CD1c-positive myeloid dendritic cell (primary cell): ENCODE measurements around the gene PIGV.
"Not testable (repeated sequence)": the region's sequence is repeated elsewhere in the genome, so short reads cannot be mapped to it uniquely, and the experiment has no call there.

Experiments
- DNase-seq: peaks from one replicate; pipeline ENCODE4 v3.0.0-alpha.2; 2016; ENCODE audit errors: extremely low spot score

PIGV gene

DNA sequence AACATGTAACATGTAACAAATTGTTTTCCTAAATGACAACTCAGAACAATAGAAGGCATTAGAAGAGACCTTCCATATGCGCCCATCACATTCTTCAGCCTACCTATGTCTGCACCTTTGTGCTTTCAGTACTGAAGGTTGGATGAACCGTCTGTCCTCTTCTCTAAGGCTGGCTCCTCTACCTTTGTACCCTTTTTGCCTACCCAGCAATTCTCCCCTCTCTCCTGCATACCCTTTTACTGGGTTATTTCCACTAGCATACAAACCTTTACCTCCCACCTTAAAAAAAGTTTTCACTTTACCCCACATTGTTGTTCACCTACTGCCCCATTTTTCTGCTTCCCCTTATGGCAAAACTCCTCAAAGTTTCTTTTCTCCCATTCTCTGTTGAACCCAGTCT, 5.2 kb downstream of the PIGV start:
- DNase-seq, result no peak

DNA sequence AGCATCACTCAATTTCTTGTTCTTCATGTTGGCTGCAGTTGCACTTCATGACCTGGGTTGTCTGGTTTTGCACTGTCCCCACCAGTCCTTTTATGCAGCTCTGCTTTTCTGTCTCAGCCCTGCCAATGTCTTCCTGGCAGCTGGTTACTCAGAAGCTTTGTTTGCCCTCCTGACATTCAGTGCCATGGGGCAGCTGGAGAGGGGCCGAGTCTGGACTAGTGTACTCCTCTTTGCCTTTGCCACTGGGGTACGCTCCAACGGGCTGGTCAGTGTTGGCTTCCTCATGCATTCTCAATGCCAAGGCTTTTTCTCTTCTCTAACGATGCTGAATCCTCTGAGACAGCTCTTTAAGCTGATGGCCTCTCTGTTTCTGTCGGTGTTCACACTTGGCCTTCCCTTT, 6.6 kb downstream of the PIGV start:
- DNase-seq, result no peak

DNA sequence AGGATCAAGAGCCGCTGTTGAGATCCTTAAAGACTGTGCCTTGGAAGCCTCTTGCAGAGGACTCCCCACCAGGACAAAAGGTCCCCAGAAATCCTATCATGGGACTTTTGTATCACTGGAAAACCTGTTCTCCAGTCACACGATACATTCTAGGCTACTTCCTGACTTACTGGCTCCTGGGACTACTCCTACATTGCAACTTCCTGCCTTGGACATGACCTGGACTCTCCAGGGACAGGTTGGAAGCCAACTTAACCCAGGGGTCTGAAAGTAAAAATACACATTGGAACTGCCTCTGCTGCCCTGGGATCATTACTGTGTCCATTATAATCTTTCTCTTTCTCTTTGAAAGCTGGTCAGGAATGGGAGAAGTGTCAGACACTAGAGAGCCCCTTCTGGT, 9.9 kb downstream of the PIGV start:
- no peak for DNase-seq

DNA sequence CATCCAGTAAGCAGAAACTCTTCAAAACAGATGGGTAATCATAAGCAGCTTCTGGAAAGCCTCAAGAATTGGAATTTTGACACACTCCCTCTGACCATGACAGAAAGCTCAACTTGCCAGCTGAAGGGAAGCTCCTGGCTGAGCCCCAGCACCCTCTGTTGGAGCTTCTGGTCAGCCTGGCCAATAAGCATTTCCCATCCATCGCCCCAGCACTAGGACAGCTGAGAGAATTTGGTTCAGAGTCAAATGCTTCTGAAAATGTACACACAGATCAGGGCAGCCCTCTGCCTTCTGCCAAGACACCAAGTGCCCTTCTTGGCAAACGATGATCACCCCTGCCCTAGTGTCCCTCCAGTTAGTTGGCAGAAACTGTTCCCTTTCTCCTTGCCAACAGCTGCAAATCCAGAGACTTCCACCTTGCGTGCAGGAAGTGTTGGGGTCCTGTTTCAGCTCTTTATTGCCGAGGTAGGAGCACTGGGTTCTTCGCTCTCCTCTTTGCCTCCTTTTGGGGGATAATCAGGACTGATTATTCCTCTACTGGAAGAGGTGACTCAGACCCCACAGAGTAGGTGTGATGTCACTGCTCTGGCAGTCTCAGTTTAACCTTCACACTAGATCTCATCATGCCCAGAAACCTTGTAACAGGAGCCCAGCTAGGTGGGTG, 11.9 kb downstream of the PIGV start:
- no peak for DNase-seq

DNA sequence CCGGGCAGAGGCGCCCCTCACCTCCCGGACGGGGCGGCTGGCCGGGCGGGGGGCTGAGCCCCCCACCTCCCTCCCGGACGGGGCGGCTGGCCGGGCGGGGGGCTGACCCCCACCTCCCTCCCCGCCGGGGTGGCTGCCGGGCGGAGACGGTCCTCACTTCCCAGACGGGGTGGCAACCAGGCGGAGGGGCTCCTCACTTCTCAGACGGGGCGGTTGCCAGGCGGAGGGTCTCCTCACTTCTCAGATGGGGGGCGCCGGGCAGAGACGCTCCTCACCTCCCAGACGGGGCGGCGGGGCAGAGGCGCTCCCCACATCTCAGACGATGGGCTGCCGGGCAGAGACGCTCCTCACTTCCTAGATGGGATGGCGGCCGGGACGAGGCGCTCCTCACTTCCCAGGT, 16.2 kb downstream of the PIGV start:
- not testable (repeated sequence) for DNase-seq

DNA sequence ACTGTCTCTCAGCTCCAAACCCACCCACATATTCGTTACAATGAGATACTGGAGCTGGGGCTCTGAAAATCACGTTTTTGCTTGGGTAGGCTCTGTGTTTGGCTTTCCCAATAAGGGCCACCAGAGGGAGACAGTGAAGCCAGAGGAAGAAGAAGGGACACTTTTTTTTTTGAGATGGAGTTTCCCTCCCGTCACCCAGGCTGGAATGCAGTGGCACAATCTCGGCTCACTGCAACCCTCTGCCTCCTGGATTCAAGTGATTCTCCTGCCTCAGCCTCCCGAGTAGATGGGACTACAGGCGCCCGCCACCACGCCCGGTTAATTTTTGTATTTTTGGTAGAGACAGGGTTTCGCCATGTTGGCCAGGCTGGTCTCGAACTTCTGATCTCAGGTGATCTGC, 22.4 kb downstream of the PIGV start:
- peak; percentile 87 for DNase-seq

DNA sequence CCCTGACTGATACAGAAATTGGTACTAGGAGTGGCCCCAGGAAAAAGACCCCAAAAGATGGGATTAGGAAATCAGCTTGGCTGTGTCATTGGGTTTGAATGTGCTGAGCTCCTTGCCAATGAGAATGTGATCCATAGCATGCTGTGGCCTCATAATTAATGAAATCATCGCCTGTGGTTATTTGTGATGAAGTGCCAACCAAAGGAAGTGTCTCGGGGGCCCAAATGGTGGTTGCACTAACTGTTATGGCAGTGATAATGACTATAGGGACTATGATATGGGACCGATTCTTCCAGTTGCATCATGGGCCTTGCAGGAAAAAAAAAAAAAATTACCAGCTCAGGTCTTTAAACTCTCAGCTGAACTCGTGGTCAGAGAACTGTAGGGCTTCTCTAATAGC, 23.3 kb downstream of the PIGV start:
- DNase-seq, result no peak

DNA sequence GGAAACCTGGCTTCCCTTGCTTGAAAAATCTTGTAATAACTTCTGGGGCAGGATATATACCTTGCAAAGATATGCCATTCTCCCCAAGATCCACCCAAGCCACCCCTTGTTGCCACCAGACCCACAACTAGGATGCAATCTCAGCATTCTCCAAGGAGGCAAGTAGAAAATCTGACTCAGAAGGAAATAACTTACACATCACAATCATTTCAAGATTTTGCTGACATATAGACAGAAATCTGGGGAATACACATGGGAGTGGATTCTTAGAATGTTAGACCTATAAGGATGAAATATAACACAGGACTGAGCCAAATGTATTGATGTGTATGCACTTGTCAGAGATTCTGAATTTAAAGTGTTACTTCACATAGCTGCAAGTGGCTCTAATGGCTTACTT, 24.0 kb downstream of the PIGV start:
- no peak for DNase-seq

DNA sequence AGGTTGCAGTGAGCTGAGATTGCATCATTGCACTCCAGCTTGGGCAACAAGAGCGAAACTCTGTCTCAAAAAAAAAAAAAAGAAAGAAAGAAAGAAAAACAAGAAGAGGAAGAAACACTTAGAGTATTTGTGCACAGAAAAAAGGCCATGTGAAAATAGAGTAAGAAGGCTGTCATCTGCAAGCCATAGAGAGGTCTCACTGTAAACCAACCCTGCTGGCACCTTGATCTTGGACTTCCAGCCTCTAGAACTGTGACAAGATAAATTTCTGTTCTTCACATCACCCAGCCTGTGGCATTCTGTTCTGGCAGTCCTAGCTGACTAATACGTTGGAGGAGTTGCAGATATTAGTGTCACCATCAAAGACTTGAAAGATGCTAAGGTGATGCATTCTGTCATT, 26.6 kb downstream of the PIGV start:
- no peak for DNase-seq

DNA sequence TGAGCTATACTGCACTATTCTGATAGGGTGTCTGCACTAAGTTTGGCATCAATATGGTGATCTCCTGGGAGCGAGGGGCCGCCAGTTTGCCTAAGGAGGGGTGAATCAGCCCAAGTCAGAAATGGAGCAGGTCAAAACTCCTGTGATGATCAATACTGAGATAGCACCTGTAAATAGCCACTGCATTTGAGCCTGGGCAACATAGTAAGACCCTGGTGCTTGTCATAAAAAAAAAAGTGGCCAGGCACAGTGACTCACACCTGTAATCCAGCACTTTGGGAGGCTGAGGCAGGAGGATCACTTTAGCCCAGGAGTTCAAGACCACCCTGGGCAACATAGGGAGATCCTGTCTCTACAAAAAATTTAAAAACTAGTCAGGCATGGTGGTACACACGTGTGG, 27.1 kb downstream of the PIGV start:
- DNase-seq, result no peak

DNA sequence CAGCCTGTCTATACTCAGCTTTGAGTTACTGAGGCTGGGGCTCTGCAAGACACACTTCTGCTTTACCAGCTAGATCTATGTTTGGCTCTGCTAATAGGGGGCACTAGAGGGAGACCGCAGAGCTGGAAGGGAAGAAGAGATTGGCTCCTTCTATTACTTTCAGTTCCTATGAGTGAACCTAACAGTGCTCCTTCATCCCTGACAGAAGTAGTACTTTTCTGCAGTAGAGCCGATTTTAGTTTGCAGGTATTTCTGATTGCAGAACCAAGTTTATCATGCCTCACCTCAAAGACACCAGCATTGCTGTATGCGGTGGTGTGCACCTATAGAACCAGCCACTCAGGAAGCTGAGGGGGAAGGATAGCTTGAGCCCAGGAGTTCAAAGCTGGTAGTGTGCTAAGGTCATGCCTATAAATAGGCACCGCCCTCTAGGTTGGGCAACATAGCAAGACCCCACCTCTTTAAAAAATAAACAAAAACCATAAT, 33.1 kb downstream of the PIGV start:
- DNase-seq, result peak; percentile 86

DNA sequence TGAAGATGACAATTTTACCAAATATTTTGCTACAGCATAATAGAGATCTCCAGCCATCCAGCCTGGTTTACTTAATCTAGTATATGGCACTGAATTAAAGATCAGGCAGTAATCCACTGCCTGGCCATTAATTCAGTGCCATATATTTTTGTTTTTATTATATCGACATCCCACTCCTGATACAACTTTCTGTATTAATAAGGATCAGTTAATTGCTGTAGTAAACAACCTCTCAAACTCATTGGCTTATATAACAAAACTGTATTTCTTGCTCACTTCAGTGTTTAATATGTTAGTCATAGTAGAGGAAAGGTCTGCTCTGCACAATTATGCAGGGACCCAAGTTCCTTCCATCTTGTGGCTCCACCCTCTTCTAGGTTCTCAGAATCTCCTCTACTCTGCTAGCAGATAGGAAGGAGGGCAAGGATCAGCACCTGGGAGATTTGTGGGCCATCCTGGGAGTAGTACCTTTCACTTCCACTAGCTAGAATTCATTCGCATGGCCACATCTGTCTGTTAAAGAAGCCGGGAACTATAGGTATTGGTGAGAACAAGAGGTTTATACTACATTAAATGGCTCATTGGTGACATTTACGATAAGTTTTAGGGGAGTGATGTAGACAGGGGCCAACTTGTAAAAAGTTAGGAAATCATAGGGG, 35.1 kb downstream of the PIGV start:
- DNase-seq, result no peak

DNA sequence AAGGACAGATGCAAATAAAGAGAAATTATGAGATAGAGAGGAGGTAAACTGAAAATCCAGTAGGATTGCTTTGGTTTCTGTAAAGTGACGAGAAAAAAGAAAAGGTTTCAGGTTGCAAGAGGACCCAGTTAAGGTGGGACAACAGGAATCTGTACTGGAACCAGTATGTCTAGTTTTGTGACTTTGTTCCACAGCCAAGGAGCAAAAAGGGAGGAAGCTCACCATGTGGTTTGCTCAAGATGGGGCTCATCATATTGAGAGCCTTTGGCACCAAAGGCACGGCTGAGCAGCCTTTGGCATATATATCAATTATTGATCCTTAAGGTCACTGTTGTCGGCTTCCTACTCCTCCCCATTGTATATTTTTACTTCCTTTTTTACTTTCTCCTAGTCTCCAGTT, 37.0 kb downstream of the PIGV start:
- no peak for DNase-seq

DNA sequence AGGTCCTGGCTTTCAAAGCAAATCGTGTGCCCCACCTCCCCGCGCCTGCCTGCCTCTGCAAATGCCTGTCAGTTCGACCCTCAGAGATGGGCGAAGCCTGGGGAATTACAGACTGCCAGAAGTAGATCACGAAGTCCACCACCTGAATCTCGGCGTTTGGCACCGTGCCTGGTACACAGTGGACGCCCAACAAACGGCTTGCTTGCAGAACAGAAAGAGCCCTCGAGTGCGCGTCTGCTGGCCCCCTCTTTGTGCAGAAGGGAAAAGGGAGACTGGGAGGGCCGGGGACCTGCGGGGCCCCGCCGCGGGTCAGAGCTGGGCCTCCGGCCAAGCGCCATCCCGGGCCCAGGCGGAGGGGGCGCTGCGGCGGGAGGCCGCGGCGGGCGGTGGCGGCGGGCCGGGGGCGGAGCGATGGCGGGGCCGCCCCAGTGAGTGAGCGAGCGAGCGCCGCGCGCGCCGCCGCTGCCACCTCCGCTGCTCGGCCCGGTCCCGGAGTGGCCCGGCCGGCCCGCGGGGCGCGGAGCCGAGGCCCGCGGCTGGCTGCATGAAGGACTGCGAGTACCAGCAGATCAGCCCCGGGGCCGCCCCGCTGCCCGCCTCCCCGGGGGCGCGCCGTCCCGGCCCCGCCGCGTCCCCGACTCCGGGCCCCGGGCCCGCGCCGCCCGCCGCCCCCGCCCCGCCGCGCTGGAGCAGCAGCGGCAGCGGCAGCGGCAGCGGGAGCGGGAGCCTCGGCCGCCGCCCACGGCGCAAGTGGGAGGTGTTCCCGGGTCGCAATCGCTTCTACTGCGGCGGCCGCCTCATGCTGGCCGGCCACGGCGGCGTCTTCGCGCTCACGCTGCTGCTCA, 38.7 kb downstream of the PIGV start, which contains the start of gene ZDHHC18:
TSS of gene ZDHHC18 (plus strand) at position 428 of the 845 bp plus-strand sequence. CDS start at position 545, 117 bp downstream.
- DNase-seq, result peak; percentile 86

DNA sequence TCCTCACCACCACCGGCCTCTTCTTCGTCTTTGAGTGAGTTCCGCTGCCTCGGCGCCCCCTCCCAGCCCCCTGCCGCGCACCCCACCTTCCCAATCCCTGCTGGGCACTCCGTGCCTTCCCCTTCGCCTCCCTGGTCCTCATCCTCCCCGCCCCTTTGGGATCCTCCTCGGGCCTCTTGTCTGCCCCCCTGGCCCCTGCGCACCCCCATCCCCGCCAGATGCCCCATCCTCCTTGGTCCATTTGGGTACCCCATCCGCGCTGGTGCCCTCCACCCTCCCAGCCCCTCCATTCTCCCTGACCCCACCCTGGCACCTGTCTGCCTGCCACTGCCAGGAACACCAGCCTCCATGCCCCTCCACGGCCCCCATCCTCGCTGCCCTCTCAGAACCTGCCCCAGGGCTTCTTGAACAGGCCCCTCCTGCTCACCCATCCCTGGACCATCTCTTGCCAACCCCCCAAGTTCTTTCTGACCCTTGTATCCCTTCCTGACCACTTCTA, 39.4 kb downstream of the PIGV start:
- no peak for DNase-seq

DNA sequence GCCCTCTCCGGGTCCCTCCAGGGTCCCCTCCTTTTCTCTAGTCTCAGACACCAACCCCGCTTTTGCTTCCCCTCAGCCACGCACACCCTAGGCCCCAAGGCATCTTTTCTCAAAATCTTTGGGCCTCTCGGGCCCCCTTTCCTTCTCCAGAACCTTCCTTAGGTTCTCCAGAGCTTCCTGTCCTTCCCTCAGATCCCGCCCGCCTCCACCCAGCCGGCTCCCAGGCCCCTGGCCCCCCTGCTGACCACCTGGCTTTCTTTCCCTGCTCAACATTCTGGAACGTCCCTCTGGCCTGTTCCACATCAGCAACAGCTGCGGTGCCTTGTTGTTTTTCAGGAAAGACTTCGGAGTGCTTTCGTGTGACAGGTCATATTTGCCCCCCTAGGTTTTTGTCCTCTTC, 39.9 kb downstream of the PIGV start:
- DNase-seq, result no peak

DNA sequence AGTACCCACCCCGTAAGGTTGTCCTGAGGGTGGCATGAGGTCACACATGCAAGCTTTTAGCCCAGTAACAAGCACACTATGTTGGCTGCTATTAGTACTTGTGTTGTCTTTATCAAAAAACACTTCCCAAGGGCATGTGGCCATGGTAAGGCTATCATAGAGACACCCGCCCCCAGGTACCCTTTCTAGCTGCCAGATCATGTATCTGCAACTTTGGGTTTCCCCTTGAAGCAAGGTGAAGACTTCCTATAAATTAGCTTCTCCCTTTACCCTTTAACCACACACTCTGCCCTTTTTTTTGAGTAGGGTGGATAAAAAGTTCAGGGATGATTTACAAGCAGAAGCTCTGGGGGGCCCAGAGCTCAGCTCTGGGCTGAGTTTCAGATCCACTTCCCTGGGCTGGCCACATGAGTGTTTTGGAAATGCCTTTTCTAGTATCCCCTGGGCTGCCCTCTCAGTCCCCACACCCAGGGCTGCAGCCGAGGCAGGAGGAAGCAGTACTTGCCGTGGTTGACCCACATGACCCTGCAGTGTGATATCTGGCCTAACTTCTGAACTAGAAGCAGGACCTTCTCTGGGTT, 40.8 kb downstream of the PIGV start:
- peak; percentile 94 for DNase-seq

DNA sequence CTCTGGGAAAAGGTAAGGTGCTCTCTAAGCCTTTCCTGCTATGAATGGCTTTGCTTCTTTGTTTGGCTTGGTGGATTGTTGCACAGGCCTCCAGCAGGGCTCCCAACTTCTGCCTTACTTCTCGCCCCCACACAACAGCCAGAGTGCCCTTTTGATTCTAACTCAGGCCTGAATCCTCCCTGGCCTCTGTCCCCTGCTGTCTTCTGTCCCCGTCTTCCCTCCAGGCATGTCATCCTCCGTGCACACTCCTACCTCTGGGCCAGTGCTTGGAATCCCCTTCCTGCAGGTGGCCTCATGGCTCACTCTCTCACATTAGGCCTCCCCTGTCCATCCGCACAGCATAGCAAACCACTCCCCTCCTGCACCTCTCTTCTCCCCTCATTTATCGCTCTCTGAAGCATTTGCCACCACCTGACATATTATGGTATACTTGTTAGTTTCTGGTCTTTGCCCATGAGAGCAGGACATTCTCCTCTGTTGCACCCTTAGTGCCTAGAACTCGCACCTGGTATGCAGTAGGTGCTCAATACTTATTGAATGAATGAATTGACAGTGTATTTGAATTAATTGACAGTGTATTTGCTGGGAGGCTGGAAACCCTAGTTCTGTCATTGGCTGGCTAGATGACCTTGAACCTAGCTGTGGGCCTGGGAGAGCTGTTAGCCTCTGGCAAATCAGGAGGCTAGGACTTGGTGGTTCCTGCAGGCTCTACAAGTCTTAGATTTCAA, 41.6 kb downstream of the PIGV start:
- peak; percentile 21 for DNase-seq

DNA sequence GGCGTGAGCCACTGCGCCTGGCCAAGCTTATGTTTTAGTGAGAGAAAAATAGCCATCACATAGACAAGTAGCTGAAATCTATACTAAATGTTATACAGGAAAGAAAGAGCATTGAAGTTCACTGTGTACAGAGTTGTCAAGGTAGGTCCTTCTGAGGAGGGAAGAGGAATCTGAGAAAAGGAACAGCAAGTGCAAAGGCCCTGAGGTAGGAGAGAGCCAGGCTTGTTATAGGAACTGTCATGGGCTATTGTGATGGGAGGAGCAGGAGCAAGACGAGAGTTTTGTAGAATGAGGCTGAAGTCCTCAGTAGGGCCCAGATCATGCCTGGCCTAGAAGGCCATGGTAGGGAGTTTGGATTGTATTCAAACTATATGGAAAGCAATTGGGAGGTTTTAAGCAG, 43.3 kb downstream of the PIGV start:
- no peak for DNase-seq

DNA sequence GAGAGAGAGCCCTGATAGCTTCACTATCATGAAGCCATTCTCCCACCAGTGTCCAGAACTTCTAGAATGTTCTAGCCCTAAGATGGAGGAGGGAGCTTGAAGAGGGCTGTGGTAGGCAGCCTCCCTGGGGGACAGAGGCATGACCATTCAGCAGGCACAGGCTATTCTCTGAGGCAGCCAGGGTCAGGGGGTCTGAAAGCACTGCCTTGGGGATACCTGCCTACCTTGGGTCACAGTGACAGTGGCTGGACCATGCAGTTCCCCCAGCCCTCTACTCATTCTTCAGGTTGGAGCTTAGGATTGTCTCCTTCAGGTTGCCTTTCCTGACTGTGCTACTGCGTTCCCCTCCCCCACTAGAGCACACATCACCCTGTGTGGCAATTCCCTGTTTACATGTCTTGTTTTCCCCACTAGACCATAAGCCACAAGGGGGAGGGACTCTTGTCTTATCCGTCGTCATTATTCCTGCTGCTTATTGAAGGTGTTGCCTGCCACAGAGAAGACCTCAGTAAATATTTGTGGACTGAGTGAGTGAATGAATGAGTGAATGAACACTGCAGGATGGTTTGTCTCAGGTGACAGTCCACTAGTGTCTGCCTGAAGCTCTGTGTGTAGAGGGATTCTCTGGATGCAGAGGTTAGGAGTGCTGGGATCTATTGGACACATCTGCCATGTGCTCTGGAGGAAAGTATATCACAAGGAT, 43.9 kb downstream of the PIGV start:
- no peak for DNase-seq
